Measurements from ENCODE around the gene TRIOBP.

TRIOBP gene

DNA sequence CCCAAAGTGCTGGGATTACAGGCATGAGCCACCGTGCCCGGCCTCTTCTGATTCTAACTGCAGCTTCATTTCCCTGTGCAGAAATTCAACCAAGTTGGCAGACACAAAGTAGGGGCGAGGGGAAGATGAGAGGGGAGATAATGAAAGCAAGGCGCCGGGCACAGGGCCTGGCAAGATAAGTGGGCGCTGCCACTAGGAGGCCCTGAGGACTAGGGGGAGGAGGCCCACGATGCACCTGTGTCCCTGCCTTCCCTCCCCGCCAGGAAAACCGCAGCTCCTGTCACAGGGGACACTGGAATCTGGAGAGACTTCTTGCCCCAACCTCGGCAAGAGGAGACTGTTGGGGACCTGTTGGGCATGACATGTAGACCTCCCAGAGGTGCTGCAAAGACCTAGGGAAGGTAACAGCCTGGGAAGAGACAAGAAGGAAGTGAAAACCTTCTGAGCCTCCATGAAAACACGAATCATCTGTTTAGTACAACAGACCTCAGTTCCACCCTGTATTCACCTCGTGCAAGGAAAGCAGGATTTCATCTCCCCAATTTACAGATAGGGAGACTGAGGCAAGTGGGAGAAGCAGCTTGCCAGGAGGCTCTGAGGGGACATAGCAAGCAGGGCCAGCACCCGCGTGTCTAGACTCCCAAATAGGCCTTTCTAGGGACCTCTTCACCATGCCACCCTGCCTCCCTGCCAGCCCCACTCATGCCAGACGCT lies 24.5 kb upstream of the TRIOBP start:
- peaks cover 7% of the 10 kb centered on the region for H3K79me1 ChIP-seq (ENCODE audit: low read length)
- H2BK120ac ChIP-seq (ENCODE audit: insufficient read depth, low read length, poor library complexity) = no peak overlapping the region
- H3K9me3 ChIP-seq (ENCODE audit: insufficient read depth, low read depth, low read length) = no peaks in the 10 kb centered on the region
- no peak overlapping the region for H2BK12ac ChIP-seq (ENCODE audit: low read length)
- no peaks in the 10 kb centered on the region for H3K79me2 ChIP-seq (ENCODE audit: control insufficient read depth, insufficient read depth, low read length, poor library complexity)
- H3K14ac ChIP-seq (ENCODE audit: low read length) = no peak overlapping the region
- no peak overlapping the region for H2BK5ac ChIP-seq (ENCODE audit: low read depth, low read length, poor library complexity)
- no peak overlapping the region for H3K27ac ChIP-seq (ENCODE audit: low read depth, low read length)
- no CpG with 5 or more reads among the region's 15 CpGs for WGBS (ENCODE audit: extremely low coverage, insufficient coverage, insufficient read length)
- no peak for DNase-seq
- H4K8ac ChIP-seq (ENCODE audit: low read depth, low read length) = no peak overlapping the region
- H3K4me2 ChIP-seq (ENCODE audit: low read length) = no peak overlapping the region
- no peak overlapping the region for H3K18ac ChIP-seq (ENCODE audit: low read length)
- H3K4me3 ChIP-seq (ENCODE audit: low read depth, low read length) = no peak overlapping the region
- no peak overlapping the region for H4K91ac ChIP-seq (ENCODE audit: low read depth, low read length)
- H4K12ac ChIP-seq (ENCODE audit: low read depth, low read length) = no peak overlapping the region
- no peak overlapping the region for H3K23ac ChIP-seq (ENCODE audit: low read length)
- no peak overlapping the region for H3K4ac ChIP-seq (ENCODE audit: low read depth, low read length)
- no peak overlapping the region for H2AK5ac ChIP-seq (ENCODE audit: low read length)
- no peak overlapping the region for H3K9ac ChIP-seq (ENCODE audit: low read length)
- no peaks in the 10 kb centered on the region for H3K36me3 ChIP-seq (ENCODE audit: control insufficient read depth in 1 of 2, insufficient read depth in 2 of 2, low read length in 2 of 2)
- H3K27me3 ChIP-seq (ENCODE audit: insufficient read depth, low read length) = no peaks in the 10 kb centered on the region
- no peak overlapping the region for H2AFZ ChIP-seq (ENCODE audit: insufficient read depth, low read length, poor library complexity)
- H3K4me1 ChIP-seq (ENCODE audit: control insufficient read depth in 1 of 2, insufficient read depth in 2 of 2, low read length in 2 of 2) = peaks cover 8 to 16% of the 10 kb centered on the region in 2 experiments

- Histone ChIP-seq H3K36me3 (ENCODE audit: control insufficient read depth in 1 of 2, insufficient read depth in 2 of 2, low read length in 2 of 2) (no peaks in the 10 kb centered on the region), H2BK120ac (ENCODE audit: insufficient read depth, low read length, poor library complexity) (no peak overlapping the region), H3K18ac (ENCODE audit: low read length) (no peak overlapping the region), H3K4me3 (ENCODE audit: low read depth, low read length) (no peak overlapping the region), H2BK12ac (ENCODE audit: low read length) (no peak overlapping the region), H3K79me2 (ENCODE audit: control insufficient read depth, insufficient read depth, low read length, poor library complexity) (no peaks in the 10 kb centered on the region), H2AK5ac (ENCODE audit: low read length) (no peak overlapping the region), H2BK5ac (ENCODE audit: low read depth, low read length, poor library complexity) (no peak overlapping the region), H3K23ac (ENCODE audit: low read length) (no peak overlapping the region), H3K14ac (ENCODE audit: low read length) (no peak overlapping the region), H3K27me3 (ENCODE audit: insufficient read depth, low read length) (no peaks in the 10 kb centered on the region), H4K12ac (ENCODE audit: low read depth, low read length) (no peak overlapping the region), H3K4me1 (ENCODE audit: control insufficient read depth in 1 of 2, insufficient read depth in 2 of 2, low read length in 2 of 2) (peaks cover 8 to 13% of the 10 kb centered on the region in 2 experiments), H3K27ac (ENCODE audit: low read depth, low read length) (no peak overlapping the region), H3K9me3 (ENCODE audit: insufficient read depth, low read depth, low read length) (no peaks in the 10 kb centered on the region), H3K4ac (ENCODE audit: low read depth, low read length) (no peak overlapping the region), H4K91ac (ENCODE audit: low read depth, low read length) (no peak overlapping the region), H3K4me2 (ENCODE audit: low read length) (no peak overlapping the region), H3K79me1 (ENCODE audit: low read length) (peaks cover 9% of the 10 kb centered on the region), H2AFZ (ENCODE audit: insufficient read depth, low read length, poor library complexity) (no peak overlapping the region), H3K9ac (ENCODE audit: low read length) (no peak overlapping the region), H4K8ac (ENCODE audit: low read depth, low read length) (no peak overlapping the region)
- no peak for DNase-seq
- no CpG with 5 or more reads among the region's 11 CpGs for WGBS (ENCODE audit: extremely low coverage, insufficient coverage, insufficient read length)
Measured at GRCh38 chr22:37672920-37673455, 23.9 kb upstream of the TRIOBP start.

DNA sequence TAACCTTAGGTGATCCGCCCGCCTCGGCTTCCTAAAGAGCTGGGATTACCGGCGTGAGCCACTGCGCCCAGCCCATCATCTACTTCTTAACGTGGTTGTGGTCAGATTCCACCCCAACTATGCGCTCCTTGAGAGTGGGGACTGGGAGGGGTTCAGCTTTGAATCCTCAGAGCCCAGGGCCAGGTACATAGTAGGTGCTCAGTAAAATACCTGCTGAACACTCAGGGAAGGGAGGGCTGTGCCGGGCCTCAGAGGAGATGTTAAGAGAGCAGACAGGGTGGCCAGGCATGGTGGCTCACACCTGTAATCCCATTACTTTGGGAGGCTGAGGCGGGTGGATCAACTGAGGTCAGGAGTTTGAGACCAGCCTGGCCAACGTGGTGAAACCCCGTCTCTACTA lies 22.6 kb upstream of the TRIOBP start:
- Histone ChIP-seq H3K27ac (ENCODE audit: low read depth, low read length) (no peak overlapping the region), H4K12ac (ENCODE audit: low read depth, low read length) (no peak overlapping the region), H3K4me3 (ENCODE audit: low read depth, low read length) (no peak overlapping the region), H3K9me3 (ENCODE audit: insufficient read depth, low read depth, low read length) (no peaks in the 10 kb centered on the region), H3K36me3 (ENCODE audit: control insufficient read depth in 1 of 2, insufficient read depth in 2 of 2, low read length in 2 of 2) (no peaks in the 10 kb centered on the region), H4K8ac (ENCODE audit: low read depth, low read length) (no peak overlapping the region), H4K91ac (ENCODE audit: low read depth, low read length) (no peak overlapping the region), H2BK120ac (ENCODE audit: insufficient read depth, low read length, poor library complexity) (no peak overlapping the region), H2AK5ac (ENCODE audit: low read length) (no peak overlapping the region), H3K9ac (ENCODE audit: low read length) (no peak overlapping the region), H3K27me3 (ENCODE audit: insufficient read depth, low read length) (no peaks in the 10 kb centered on the region), H2BK5ac (ENCODE audit: low read depth, low read length, poor library complexity) (no peak overlapping the region), H3K23ac (ENCODE audit: low read length) (no peak overlapping the region), H3K79me1 (ENCODE audit: low read length) (peaks cover 9% of the 10 kb centered on the region), H3K14ac (ENCODE audit: low read length) (no peak overlapping the region), H2BK12ac (ENCODE audit: low read length) (no peak overlapping the region), H3K79me2 (ENCODE audit: control insufficient read depth, insufficient read depth, low read length, poor library complexity) (no peaks in the 10 kb centered on the region), H3K4me1 (ENCODE audit: control insufficient read depth in 1 of 2, insufficient read depth in 2 of 2, low read length in 2 of 2) (peaks cover 6 to 11% of the 10 kb centered on the region in 2 experiments), H3K18ac (ENCODE audit: low read length) (no peak overlapping the region), H3K4ac (ENCODE audit: low read depth, low read length) (no peak overlapping the region), H2AFZ (ENCODE audit: insufficient read depth, low read length, poor library complexity) (no peak overlapping the region), H3K4me2 (ENCODE audit: low read length) (no peak overlapping the region)
- DNase-seq = no peak
- WGBS (ENCODE audit: extremely low coverage, insufficient coverage, insufficient read length) = no CpG with 5 or more reads among the region's 12 CpGs

GRCh38 chr22:37674951-37675929 lies 21.6 kb upstream of the TRIOBP start, which contains the start of gene LGALS1:
TSS of gene LGALS1 (plus strand) at chr22:37675636. CDS start at chr22:37675703, 67 bp downstream.
- Histone ChIP-seq H3K18ac (ENCODE audit: low read length) (peak within 1 kb of the TSS; percentile 63), H2BK120ac (ENCODE audit: insufficient read depth, low read length, poor library complexity) (peak within 1 kb of the TSS; percentile 71), H3K27me3 (ENCODE audit: insufficient read depth, low read length) (no peaks in the 10 kb centered on the region), H3K4me2 (ENCODE audit: low read length) (peak within 1 kb of the TSS; percentile 71), H3K27ac (ENCODE audit: low read depth, low read length) (peak within 1 kb of the TSS; percentile 40), H2BK5ac (ENCODE audit: low read depth, low read length, poor library complexity) (no peak within 1 kb of the TSS), H2BK12ac (ENCODE audit: low read length) (peak within 1 kb of the TSS; percentile 42), H4K12ac (ENCODE audit: low read depth, low read length) (peak within 1 kb of the TSS; percentile 63), H3K9me3 (ENCODE audit: insufficient read depth, low read depth, low read length) (no peaks in the 10 kb centered on the region), H3K14ac (ENCODE audit: low read length) (peak within 1 kb of the TSS; percentile 57), H3K36me3 (ENCODE audit: control insufficient read depth in 1 of 2, insufficient read depth in 2 of 2, low read length in 2 of 2) (no peaks in the 10 kb centered on the region), H4K91ac (ENCODE audit: low read depth, low read length) (peak within 1 kb of the TSS; percentile 81), H3K79me1 (ENCODE audit: low read length) (peaks cover 9% of the 10 kb centered on the region), H3K23ac (ENCODE audit: low read length) (no peak within 1 kb of the TSS), H3K4ac (ENCODE audit: low read depth, low read length) (peak within 1 kb of the TSS; percentile 23), H2AFZ (ENCODE audit: insufficient read depth, low read length, poor library complexity) (no peak within 1 kb of the TSS), H3K79me2 (ENCODE audit: control insufficient read depth, insufficient read depth, low read length, poor library complexity) (no peaks in the 10 kb centered on the region), H2AK5ac (ENCODE audit: low read length) (peak within 1 kb of the TSS; percentile 84), H3K4me3 (ENCODE audit: low read depth, low read length) (no peak within 1 kb of the TSS), H3K4me1 (ENCODE audit: control insufficient read depth in 1 of 2, insufficient read depth in 2 of 2, low read length in 2 of 2) (peaks cover 6 to 11% of the 10 kb centered on the region in 2 experiments), H4K8ac (ENCODE audit: low read depth, low read length) (peak within 1 kb of the TSS; percentile 85), H3K9ac (ENCODE audit: low read length) (no peak within 1 kb of the TSS)
- no CpG with 5 or more reads among the region's 34 CpGs for WGBS (ENCODE audit: extremely low coverage, insufficient coverage, insufficient read length)
- DNase-seq = peak; percentile 71 to 78
